ENCODE data around the gene FANCD2.

- TF ChIP-seq EZH2 (IDR thresholded peaks at IDR 0.05; ENCODE audit: low read depth, unreplicated experiment): no peak
- TF ChIP-seq, protein P1, sequence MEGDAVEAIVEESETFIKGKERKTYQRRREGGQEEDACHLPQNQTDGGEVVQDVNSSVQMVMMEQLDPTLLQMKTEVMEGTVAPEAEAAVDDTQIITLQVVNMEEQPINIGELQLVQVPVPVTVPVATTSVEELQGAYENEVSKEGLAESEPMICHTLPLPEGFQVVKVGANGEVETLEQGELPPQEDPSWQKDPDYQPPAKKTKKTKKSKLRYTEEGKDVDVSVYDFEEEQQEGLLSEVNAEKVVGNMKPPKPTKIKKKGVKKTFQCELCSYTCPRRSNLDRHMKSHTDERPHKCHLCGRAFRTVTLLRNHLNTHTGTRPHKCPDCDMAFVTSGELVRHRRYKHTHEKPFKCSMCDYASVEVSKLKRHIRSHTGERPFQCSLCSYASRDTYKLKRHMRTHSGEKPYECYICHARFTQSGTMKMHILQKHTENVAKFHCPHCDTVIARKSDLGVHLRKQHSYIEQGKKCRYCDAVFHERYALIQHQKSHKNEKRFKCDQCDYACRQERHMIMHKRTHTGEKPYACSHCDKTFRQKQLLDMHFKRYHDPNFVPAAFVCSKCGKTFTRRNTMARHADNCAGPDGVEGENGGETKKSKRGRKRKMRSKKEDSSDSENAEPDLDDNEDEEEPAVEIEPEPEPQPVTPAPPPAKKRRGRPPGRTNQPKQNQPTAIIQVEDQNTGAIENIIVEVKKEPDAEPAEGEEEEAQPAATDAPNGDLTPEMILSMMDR (conservative IDR thresholded peaks at IDR 0.05; ENCODE audit: low read depth in 2 of 2): no peak
- no peak for TF ChIP-seq POLR2AphosphoS5 (IDR thresholded peaks at IDR 0.05; ENCODE audit: low read depth)
- TF ChIP-seq EZH2phosphoT487 (IDR thresholded peaks at IDR 0.05; ENCODE audit: unreplicated experiment): no peak
- TF ChIP-seq NANOG (IDR thresholded peaks at IDR 0.05; ENCODE audit: borderline replicate concordance): no peak
- TF ChIP-seq ZNF114 (CRISPR knock-in tag; IDR thresholded peaks at IDR 0.05): no peak
- TF ChIP-seq STAT1 (IDR thresholded peaks at IDR 0.05; ENCODE audit: unreplicated experiment): no peak
- no peak for TF ChIP-seq CREB1 (CRISPR knock-in tag; IDR thresholded peaks at IDR 0.05; ENCODE audit: low read depth)
These were observed 114.8 kb downstream of the FANCD2 start for GRCh38 chr3:10140996-10141546.
